ENCODE measurements around the gene GID4.

DNA sequence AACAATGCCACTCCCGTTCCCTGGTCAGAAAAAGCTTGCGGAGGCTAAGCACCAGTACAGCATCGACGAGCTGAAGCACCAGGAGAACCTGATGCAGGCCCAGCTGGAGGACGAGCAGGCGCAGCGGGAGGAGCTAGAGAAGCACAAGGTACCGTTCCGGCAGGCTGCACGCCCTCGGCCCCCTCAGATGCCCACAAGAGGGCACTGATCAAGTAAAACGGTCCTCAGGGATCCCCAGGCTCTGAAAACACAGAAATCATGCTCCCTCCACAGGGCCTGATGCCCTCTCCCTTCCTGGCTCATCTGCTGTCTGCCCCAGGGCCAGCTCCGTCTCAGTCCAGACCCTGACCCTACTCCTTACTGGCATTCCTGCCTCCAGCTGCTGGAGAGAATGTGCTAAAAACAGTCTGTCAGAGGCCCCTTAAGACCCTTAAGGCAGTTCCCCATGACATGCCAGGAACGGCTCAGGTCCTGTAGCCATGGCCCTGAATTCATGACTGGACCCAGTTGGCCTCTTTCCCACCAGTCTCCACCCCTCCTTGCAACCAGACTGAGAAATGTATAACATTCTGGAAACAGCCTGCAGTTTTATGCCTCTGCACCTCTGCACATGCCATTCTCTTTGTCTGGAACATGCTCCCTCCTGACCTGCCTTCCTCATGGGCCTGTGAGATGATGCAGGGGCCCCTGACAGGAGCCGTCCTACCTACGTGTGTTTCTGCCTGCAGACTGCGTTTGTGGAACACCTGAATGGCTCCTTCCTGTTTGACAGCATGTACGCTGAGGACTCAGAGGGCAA is 44.7 kb upstream of the GID4 start:
- TF ChIP-seq, protein P1, sequence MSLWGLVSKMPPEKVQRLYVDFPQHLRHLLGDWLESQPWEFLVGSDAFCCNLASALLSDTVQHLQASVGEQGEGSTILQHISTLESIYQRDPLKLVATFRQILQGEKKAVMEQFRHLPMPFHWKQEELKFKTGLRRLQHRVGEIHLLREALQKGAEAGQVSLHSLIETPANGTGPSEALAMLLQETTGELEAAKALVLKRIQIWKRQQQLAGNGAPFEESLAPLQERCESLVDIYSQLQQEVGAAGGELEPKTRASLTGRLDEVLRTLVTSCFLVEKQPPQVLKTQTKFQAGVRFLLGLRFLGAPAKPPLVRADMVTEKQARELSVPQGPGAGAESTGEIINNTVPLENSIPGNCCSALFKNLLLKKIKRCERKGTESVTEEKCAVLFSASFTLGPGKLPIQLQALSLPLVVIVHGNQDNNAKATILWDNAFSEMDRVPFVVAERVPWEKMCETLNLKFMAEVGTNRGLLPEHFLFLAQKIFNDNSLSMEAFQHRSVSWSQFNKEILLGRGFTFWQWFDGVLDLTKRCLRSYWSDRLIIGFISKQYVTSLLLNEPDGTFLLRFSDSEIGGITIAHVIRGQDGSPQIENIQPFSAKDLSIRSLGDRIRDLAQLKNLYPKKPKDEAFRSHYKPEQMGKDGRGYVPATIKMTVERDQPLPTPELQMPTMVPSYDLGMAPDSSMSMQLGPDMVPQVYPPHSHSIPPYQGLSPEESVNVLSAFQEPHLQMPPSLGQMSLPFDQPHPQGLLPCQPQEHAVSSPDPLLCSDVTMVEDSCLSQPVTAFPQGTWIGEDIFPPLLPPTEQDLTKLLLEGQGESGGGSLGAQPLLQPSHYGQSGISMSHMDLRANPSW (CRISPR knock-in tag; IDR thresholded peaks at IDR 0.05): no peak
- TF ChIP-seq ZBTB8A (IDR thresholded peaks at IDR 0.05; ENCODE audit: partially characterized antibody) (no peak), CBX2 (IDR thresholded peaks at IDR 0.05; ENCODE audit: insufficient read depth, low read length, poor library complexity, severe bottlenecking) (no peak), ZNF121 (CRISPR knock-in tag; conservative IDR thresholded peaks at IDR 0.05) (no peak), FOXJ3 (CRISPR knock-in tag; IDR thresholded peaks at IDR 0.05) (no peak), CHD4 (IDR thresholded peaks at IDR 0.05; ENCODE audit: insufficient read depth, insufficient replicate concordance, low read depth, low read length, poor library complexity, severe bottlenecking) (no peak), ETV5 (CRISPR knock-in tag; IDR thresholded peaks at IDR 0.05; ENCODE audit: low read depth) (no peak), JUNB (CRISPR knock-in tag; conservative IDR thresholded peaks at IDR 0.05) (no peak)
- TF ChIP-seq, protein P2, sequence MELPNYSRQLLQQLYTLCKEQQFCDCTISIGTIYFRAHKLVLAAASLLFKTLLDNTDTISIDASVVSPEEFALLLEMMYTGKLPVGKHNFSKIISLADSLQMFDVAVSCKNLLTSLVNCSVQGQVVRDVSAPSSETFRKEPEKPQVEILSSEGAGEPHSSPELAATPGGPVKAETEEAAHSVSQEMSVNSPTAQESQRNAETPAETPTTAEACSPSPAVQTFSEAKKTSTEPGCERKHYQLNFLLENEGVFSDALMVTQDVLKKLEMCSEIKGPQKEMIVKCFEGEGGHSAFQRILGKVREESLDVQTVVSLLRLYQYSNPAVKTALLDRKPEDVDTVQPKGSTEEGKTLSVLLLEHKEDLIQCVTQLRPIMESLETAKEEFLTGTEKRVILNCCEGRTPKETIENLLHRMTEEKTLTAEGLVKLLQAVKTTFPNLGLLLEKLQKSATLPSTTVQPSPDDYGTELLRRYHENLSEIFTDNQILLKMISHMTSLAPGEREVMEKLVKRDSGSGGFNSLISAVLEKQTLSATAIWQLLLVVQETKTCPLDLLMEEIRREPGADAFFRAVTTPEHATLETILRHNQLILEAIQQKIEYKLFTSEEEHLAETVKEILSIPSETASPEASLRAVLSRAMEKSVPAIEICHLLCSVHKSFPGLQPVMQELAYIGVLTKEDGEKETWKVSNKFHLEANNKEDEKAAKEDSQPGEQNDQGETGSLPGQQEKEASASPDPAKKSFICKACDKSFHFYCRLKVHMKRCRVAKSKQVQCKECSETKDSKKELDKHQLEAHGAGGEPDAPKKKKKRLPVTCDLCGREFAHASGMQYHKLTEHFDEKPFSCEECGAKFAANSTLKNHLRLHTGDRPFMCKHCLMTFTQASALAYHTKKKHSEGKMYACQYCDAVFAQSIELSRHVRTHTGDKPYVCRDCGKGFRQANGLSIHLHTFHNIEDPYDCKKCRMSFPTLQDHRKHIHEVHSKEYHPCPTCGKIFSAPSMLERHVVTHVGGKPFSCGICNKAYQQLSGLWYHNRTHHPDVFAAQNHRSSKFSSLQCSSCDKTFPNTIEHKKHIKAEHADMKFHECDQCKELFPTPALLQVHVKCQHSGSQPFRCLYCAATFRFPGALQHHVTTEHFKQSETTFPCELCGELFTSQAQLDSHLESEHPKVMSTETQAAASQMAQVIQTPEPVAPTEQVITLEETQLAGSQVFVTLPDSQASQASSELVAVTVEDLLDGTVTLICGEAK (IDR thresholded peaks at IDR 0.05): no peak
- TF ChIP-seq, protein P2 (CRISPR knock-in tag; IDR thresholded peaks at IDR 0.05): no peak
- TF ChIP-seq, protein P3, sequence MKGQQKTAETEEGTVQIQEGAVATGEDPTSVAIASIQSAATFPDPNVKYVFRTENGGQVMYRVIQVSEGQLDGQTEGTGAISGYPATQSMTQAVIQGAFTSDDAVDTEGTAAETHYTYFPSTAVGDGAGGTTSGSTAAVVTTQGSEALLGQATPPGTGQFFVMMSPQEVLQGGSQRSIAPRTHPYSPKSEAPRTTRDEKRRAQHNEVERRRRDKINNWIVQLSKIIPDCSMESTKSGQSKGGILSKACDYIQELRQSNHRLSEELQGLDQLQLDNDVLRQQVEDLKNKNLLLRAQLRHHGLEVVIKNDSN (CRISPR knock-in tag; IDR thresholded peaks at IDR 0.05): no peak
- TF ChIP-seq, protein P4, sequence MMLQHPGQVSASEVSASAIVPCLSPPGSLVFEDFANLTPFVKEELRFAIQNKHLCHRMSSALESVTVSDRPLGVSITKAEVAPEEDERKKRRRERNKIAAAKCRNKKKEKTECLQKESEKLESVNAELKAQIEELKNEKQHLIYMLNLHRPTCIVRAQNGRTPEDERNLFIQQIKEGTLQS (IDR thresholded peaks at IDR 0.05): no peak
- TF ChIP-seq, protein P4 (CRISPR knock-in tag; conservative IDR thresholded peaks at IDR 0.05): no peak
- TF ChIP-seq, protein P5, sequence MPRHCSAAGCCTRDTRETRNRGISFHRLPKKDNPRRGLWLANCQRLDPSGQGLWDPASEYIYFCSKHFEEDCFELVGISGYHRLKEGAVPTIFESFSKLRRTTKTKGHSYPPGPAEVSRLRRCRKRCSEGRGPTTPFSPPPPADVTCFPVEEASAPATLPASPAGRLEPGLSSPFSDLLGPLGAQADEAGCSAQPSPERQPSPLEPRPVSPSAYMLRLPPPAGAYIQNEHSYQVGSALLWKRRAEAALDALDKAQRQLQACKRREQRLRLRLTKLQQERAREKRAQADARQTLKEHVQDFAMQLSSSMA (CRISPR knock-in tag; IDR thresholded peaks at IDR 0.05): no peak
